ENCODE data around the gene GARS1.
A peak's percentile ranks its signal among the peaks of the same experiment; 100 is the strongest.

The GARS1 gene

DNA sequence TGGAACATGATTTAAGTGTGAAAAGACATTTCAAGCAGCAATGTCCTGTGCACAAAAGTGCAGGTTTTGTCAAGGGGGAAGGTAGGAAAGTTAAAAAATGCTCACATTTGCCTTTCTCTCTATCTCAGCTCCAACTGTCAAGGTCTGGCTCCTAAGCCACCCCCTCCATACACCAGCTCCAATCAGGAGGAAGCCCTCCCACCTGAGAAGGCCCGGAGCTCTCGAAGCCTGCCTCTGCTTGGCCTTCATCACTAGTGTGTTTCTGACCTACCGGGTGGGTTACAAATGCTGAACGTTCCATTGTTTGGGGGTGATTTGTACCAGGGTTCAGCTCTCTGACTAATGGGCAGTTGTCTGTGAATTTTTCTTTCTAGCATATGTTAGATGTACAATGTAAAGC, 73.4 kb downstream of the GARS1 start:
- Histone ChIP-seq H3K4me3 (no peak overlapping the region), H3K27ac (no peak overlapping the region)
- TF ChIP-seq, protein P1, sequence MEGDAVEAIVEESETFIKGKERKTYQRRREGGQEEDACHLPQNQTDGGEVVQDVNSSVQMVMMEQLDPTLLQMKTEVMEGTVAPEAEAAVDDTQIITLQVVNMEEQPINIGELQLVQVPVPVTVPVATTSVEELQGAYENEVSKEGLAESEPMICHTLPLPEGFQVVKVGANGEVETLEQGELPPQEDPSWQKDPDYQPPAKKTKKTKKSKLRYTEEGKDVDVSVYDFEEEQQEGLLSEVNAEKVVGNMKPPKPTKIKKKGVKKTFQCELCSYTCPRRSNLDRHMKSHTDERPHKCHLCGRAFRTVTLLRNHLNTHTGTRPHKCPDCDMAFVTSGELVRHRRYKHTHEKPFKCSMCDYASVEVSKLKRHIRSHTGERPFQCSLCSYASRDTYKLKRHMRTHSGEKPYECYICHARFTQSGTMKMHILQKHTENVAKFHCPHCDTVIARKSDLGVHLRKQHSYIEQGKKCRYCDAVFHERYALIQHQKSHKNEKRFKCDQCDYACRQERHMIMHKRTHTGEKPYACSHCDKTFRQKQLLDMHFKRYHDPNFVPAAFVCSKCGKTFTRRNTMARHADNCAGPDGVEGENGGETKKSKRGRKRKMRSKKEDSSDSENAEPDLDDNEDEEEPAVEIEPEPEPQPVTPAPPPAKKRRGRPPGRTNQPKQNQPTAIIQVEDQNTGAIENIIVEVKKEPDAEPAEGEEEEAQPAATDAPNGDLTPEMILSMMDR (IDR thresholded peaks at IDR 0.05): no peak
- DNase-seq (ENCODE audit: low spot score): no peak

DNA sequence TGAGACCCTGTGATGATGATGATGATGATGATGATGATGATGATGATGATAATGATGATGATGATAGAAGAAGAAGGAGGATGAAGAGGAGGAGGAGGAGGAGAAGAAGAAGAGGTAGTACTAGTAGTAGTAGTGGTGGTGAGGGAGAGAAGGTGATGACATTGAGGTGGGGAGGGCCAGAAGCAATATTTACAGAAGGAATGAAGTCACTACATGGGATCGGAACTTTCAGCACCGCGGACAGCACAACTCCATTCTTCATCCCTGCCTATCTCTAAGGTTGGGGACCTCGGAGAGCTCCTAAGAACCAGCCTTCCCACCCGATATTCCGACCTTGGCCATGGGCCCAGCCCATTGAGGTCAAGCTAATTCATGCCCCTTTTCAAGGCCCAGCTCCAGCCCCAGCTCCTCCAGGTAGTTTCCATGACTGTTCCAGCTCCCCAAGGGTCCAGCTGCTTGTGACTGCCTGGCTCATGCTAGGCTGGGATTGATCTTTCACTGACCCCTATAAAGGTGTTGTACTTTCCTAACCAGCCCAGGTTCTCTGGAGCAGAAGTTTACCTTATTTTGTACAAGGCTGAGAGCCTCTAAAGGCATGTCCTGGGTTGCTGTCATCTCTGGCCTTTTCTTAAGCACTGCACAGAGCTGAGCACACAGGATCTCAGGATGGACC, 77.3 kb downstream of the GARS1 start:
- Histone ChIP-seq H3K4me3 (no peak overlapping the region), H3K27ac (no peak overlapping the region)
- no peak for DNase-seq (ENCODE audit: low spot score)
- TF ChIP-seq, protein P1 (IDR thresholded peaks at IDR 0.05): no peak

DNA sequence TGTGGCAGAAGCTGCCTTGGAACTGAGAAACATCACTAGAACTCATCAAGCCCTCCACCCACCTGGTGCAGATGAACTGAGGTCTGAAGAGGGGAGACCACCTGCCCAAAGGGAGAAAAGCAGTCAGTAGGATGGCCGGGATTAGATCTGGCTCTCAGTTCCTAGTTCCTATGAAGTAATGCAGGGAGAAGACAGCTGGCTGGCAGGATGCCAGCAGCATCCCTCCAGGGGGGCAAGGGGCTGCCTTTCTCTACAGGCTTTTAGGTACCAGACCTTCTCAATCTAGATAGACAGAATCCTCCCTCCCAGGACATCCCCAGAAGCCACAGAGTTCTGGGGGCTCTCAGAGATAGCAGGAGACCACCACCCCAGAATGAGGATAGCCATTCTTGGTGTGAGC, 79.7 kb downstream of the GARS1 start:
- TF ChIP-seq, protein P1 (IDR thresholded peaks at IDR 0.05): no peak
- no peak overlapping the region for H3K27ac ChIP-seq
- H3K4me3 ChIP-seq: no peak overlapping the region
- DNase-seq (ENCODE audit: low spot score): no peak

DNA sequence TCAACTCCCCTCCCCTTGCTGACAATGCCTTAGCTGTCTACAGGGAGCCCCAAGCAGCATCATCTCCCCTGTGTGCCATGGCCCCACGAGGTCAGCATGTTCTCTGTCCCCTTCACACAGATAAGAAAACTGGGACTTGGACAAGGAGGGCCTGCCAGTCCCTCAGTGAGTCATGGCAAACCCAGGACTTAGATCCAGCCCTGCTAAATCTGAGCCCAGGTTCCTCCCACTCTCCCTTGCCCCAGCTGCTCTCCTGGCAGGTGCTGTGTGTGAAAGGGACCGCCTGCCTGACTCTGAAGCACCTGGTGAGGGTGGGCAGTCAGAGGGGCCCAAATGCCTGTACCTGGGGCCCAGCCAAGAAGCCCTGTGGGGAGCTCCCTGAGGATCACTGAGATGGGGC, 80.2 kb downstream of the GARS1 start:
- Histone ChIP-seq H3K4me3 (no peak overlapping the region), H3K27ac (no peak overlapping the region)
- TF ChIP-seq, protein P1 (IDR thresholded peaks at IDR 0.05): no peak
- DNase-seq (ENCODE audit: low spot score): no peak

DNA sequence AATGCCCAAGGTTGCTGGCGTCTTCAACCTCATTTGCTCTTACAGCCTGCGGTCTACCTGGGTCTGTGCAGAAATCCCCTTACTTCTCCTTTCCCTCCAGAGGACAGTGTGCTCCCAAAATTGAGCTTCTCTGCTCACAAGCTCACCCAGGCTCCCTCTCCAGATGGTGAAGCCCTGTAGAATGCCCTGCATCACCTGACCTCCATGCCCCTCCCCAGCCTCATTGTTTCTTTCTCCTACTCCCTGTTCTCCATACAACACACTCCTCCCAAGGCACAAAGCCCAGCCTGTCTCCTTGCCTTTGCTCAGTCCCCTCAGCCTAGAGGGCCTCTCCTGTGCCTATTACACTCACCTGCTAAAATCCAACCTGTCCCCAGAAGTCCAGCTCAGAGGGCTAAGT, 84.1 kb downstream of the GARS1 start:
- DNase-seq (ENCODE audit: low spot score): no peak
- no peak overlapping the region for H3K4me3 ChIP-seq
- TF ChIP-seq, protein P1 (IDR thresholded peaks at IDR 0.05): no peak
- no peak overlapping the region for H3K27ac ChIP-seq

DNA sequence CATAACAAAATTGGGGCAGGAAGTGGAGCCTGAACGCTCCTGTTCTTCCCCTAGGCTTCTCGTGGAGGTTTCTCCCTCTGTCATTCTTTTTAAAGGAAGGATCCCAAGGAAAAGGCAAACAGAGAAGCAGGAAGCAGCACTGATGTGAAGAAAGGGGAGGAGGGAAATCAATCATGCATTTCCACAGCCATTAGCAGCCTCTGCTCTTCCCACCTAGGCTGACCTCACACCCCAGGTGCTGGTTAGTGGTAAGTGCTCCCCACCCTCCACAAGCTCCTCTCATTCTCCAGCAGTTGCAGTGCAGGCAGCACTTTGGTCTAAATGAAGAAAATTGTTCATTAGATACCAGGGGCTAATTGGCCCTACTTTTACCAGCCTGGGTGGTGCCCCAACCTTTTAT, 85.0 kb downstream of the GARS1 start:
- DNase-seq (ENCODE audit: low spot score): no peak
- TF ChIP-seq, protein P1 (IDR thresholded peaks at IDR 0.05): no peak
- Histone ChIP-seq H3K27ac (no peak overlapping the region), H3K4me3 (no peak overlapping the region)

DNA sequence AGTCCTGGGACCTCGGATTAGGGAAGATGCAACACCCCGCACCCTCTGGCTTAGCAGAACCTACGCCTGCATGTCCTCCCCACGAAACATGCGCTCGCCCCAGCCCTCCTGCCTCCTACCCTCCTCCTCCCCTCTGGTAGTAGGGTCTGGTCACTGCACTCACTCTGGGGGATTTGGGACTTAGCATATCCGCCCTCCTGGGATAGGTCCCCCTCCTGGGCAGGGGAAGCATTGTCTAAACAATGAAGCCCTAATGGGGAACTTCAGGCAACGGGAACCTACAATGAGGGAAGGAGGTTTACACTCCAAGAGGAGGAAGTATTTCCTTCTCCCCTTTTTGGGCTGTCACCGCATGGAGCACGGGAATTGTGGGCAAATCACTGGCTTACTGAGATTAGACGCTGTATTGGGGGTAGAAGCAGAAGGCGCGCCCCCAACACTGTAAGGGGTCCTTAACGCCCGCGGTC, 86.7 kb downstream of the GARS1 start:
- TF ChIP-seq, protein P1 (IDR thresholded peaks at IDR 0.05): no peak
- no peak for DNase-seq (ENCODE audit: low spot score)
- H3K27ac ChIP-seq: no peak overlapping the region
- peak overlapping the region; percentile 73 for H3K4me3 ChIP-seq
